Activated B cell treated with CpG ODN at 0.5 μM for 24 hours (primary cell): ENCODE measurements around the gene PPP2R2C. TPM values are rescaled to one million over a fixed set of nuclear protein-coding genes. Genes with fewer than 3 reads are reported as not detected.

Experiments used
- ATAC-seq: fragments of 200-7000 bp; cut with Tn5 transposase; one replicate; pipeline ENCODE4 v1.10.0; 2021; ENCODE audit warnings: low read depth, mild to moderate bottlenecking, moderate library complexity
- CTCF ChIA-PET: fragments of 350-600 bp; sonication (Branson Sonifier 250); formaldehyde crosslinking; loops from one replicate; lab custom pipeline; 2021; ENCODE audit warnings: antibody characterized with exemption; lab: Charles Lee
- POLR2A ChIA-PET: fragments of 350-600 bp; sonication (Branson Sonifier 250); formaldehyde crosslinking; loops from one replicate; lab custom pipeline; 2021; ENCODE audit warnings: antibody characterized with exemption; lab: Charles Lee
- DNase-seq: peaks from one replicate; pipeline ENCODE4 v3.0.0; 2022
- H3K27ac Mint-ChIP-seq: one replicate; pipeline ENCODE4 v1.8.0; 2020; ENCODE audit warnings: mixed read lengths
- H3K27me3 Mint-ChIP-seq: one replicate; pipeline ENCODE4 v1.8.0; 2021; ENCODE audit warnings: mixed read lengths
- H3K36me3 Mint-ChIP-seq: one replicate; pipeline ENCODE4 v1.8.0; 2021; ENCODE audit warnings: low read depth, mixed read lengths
- H3K4me1 Mint-ChIP-seq: one replicate; pipeline ENCODE4 v1.8.0; 2021; ENCODE audit warnings: mixed read lengths
- H3K4me3 Mint-ChIP-seq: one replicate; pipeline ENCODE4 v1.8.0; 2020; ENCODE audit warnings: mild to moderate bottlenecking, mixed read lengths
- H3K9me3 Mint-ChIP-seq: one replicate; pipeline ENCODE4 v1.8.0; 2020; ENCODE audit warnings: mixed read lengths
- CTCF ChIP-seq: fragments of 200-600 bp; IDR thresholded peaks from one replicate; pipeline ENCODE4 v1.8.0; 2022; ENCODE audit warnings: antibody characterized with exemption, mild to moderate bottlenecking
- intact Hi-C: fragments of 100-400 bp; cut with micrococcal nuclease; formaldehyde crosslinking; loops from one replicate; pipeline ENCODE4 v1.15.1; 2024
- total RNA-seq: library from RNA; stranded (reverse); gene quantifications from 2 replicates; pipeline ENCODE4 v1.2.3, GENCODE V29; 2022

Gene PPP2R2C
- total RNA-seq, 1 donor from 2014 or later, result not detected

- Mint-ChIP-seq H3K4me1 (no peaks in the 10 kb centered on the region), H3K9me3 (no peaks in the 10 kb centered on the region), H3K27me3 (peaks cover 14% of the 10 kb centered on the region), H3K27ac (no peak overlapping the region), H3K36me3 (no peaks in the 10 kb centered on the region), H3K4me3 (no peak overlapping the region)
- DNase-seq (no peak), ATAC-seq (no peak)
- POLR2A ChIA-PET, result no interaction called here
- CTCF ChIA-PET, result no interaction called here
- intact Hi-C loops, result no loop called here
- TF ChIP-seq CTCF, result no peak
Measured at GRCh38 chr4:6418193-6418755, 54.1 kb downstream of the PPP2R2C start.

GRCh38 chr4:6417516-6418050 lies 54.8 kb downstream of the PPP2R2C start:
- no peak overlapping the region for H3K4me3 Mint-ChIP-seq
- peaks cover 14% of the 10 kb centered on the region for H3K27me3 Mint-ChIP-seq
- ATAC-seq (no peak), DNase-seq (no peak)
- no peak for TF ChIP-seq CTCF
- POLR2A ChIA-PET, result no interaction called here
- no peaks in the 10 kb centered on the region for H3K36me3 Mint-ChIP-seq
- intact Hi-C loops, result no loop called here
- no peak overlapping the region for H3K27ac Mint-ChIP-seq
- peaks cover 5% of the 10 kb centered on the region for H3K9me3 Mint-ChIP-seq
- CTCF ChIA-PET, result no interaction called here
- no peaks in the 10 kb centered on the region for H3K4me1 Mint-ChIP-seq

GRCh38 chr4:6416518-6417286 lies 55.7 kb downstream of the PPP2R2C start:
- no peak for TF ChIP-seq CTCF
- ATAC-seq (no peak), DNase-seq (no peak)
- no peak overlapping the region for H3K4me3 Mint-ChIP-seq
- peaks cover 5% of the 10 kb centered on the region for H3K9me3 Mint-ChIP-seq
- peaks cover 14% of the 10 kb centered on the region for H3K27me3 Mint-ChIP-seq
- H3K36me3 Mint-ChIP-seq, result no peaks in the 10 kb centered on the region
- intact Hi-C loops, result no loop called here
- H3K4me1 Mint-ChIP-seq, result no peaks in the 10 kb centered on the region
- no peak overlapping the region for H3K27ac Mint-ChIP-seq
- POLR2A ChIA-PET, result no interaction called here
- CTCF ChIA-PET, result no interaction called here

- DNase-seq (no peak), ATAC-seq (no peak)
- H3K4me1 Mint-ChIP-seq, result no peaks in the 10 kb centered on the region
- intact Hi-C loops, result no loop called here
- no peaks in the 10 kb centered on the region for H3K36me3 Mint-ChIP-seq
- peaks cover 5% of the 10 kb centered on the region for H3K9me3 Mint-ChIP-seq
- no peak overlapping the region for H3K4me3 Mint-ChIP-seq
- ChIA-PET POLR2A (no interaction called here), CTCF (no interaction called here)
- H3K27ac Mint-ChIP-seq, result no peak overlapping the region
- peaks cover 14% of the 10 kb centered on the region for H3K27me3 Mint-ChIP-seq
- no peak for TF ChIP-seq CTCF
Measured at GRCh38 chr4:6415031-6415705, 57.2 kb downstream of the PPP2R2C start.

- TF ChIP-seq CTCF, result no peak
- Mint-ChIP-seq H3K27me3 (peaks cover 14% of the 10 kb centered on the region), H3K9me3 (peaks cover 5% of the 10 kb centered on the region), H3K36me3 (no peaks in the 10 kb centered on the region), H3K4me3 (no peak overlapping the region), H3K27ac (no peak overlapping the region), H3K4me1 (no peaks in the 10 kb centered on the region)
- ATAC-seq (no peak), DNase-seq (no peak)
- intact Hi-C loops, result no loop called here
- POLR2A ChIA-PET, result no interaction called here
- CTCF ChIA-PET, result no interaction called here
Measured at GRCh38 chr4:6414578-6414977, 57.8 kb downstream of the PPP2R2C start.
